MM.1S (cell line): ENCODE measurements around the gene CD248.

Source experiments
- DNase-seq: peaks from one replicate; pipeline ENCODE4 v3.0.0-alpha.2; 2015
- H2AFZ ChIP-seq: fragments of 300-600 bp; sonication (generic); 2 replicates; pipeline ENCODE4 v1.6.0; 2016; ENCODE audit warnings: antibody characterized with exemption, low read length
- H3F3A ChIP-seq: fragments of 300-600 bp; sonication (generic); 2 replicates; pipeline ENCODE4 v1.6.1; 2016; ENCODE audit warnings: mild to moderate bottlenecking, antibody characterized with exemption, low read length, moderate library complexity, mixed read lengths; ENCODE audit not compliant: insufficient read depth
- H3K27ac ChIP-seq: fragments of 300-600 bp; sonication (generic); 2 replicates; pipeline ENCODE4 v1.5.1; 2016; ENCODE audit warnings: mild to moderate bottlenecking, low read length
- H3K27me3 ChIP-seq: fragments of 300-600 bp; sonication (generic); replicated peaks from 2 replicates; pipeline ENCODE4 v1.6.0; 2016; ENCODE audit warnings: low read length; ENCODE audit not compliant: insufficient read depth
- H3K36me3 ChIP-seq: fragments of 300-600 bp; sonication (generic); replicated peaks from 2 replicates; pipeline ENCODE4 v1.6.1; 2016; ENCODE audit warnings: mild to moderate bottlenecking, low read length, mixed read lengths; ENCODE audit not compliant: insufficient read depth
- H3K4me1 ChIP-seq: fragments of 300-600 bp; sonication (generic); 2 replicates; pipeline ENCODE4 v1.6.1; 2016; ENCODE audit warnings: low read length, mixed read lengths
- H3K4me2 ChIP-seq: fragments of 300-600 bp; sonication (generic); 2 replicates; pipeline ENCODE4 v1.6.0; 2016; ENCODE audit warnings: low read depth, low read length
- H3K4me3 ChIP-seq: fragments of 300-600 bp; sonication (generic); 2 replicates; pipeline ENCODE4 v1.5.1; 2016; ENCODE audit warnings: low read length, mixed read lengths
- H3K79me2 ChIP-seq: fragments of 300-600 bp; sonication (generic); 2 replicates; pipeline ENCODE4 v1.6.1; 2016; ENCODE audit warnings: mixed run types, low read length, mixed read lengths
- H3K9ac ChIP-seq: fragments of 300-600 bp; sonication (generic); 2 replicates; pipeline ENCODE4 v1.6.1; 2016; ENCODE audit warnings: low read length, mixed read lengths
- H3K9me2 ChIP-seq: fragments of 300-600 bp; sonication (generic); replicated peaks from 2 replicates; pipeline ENCODE4 v1.6.1; 2016; ENCODE audit warnings: mild to moderate bottlenecking, low read length, mixed read lengths; ENCODE audit not compliant: insufficient read depth
- H3K9me3 ChIP-seq: fragments of 300-600 bp; sonication (generic); replicated peaks from 2 replicates; pipeline ENCODE4 v1.6.1; 2016; ENCODE audit warnings: mild to moderate bottlenecking, low read length, mixed read lengths; ENCODE audit not compliant: insufficient read depth
- H4K20me1 ChIP-seq: fragments of 300-600 bp; sonication (generic); 2 replicates; pipeline ENCODE4 v1.6.1; 2016; ENCODE audit warnings: mild to moderate bottlenecking, low read length, moderate library complexity, mixed read lengths; ENCODE audit not compliant: insufficient read depth
- CTCF ChIP-seq: fragments of 300-600 bp; sonication (generic); IDR thresholded peaks from 2 replicates; pipeline ENCODE4 v1.5.1; 2016; ENCODE audit warnings: antibody characterized with exemption, low read length, mixed read lengths
- EZH2 ChIP-seq: fragments of 300-600 bp; sonication (generic); optimal IDR thresholded peaks from 2 replicates; pipeline ENCODE3; 2017; ENCODE audit warnings: low read depth, mild to moderate bottlenecking, antibody characterized with exemption, low read length, mixed read lengths
- EZH2phosphoT487 ChIP-seq: fragments of 300-600 bp; sonication (generic); IDR thresholded peaks from 2 replicates; pipeline ENCODE4 v1.6.1; 2018; ENCODE audit warnings: antibody characterized with exemption, low read length

CD248 gene

GRCh38 chr11:66309475-66309874 is 7.4 kb downstream of the CD248 start:
- Histone ChIP-seq H3K4me2 (no peak overlapping the region), H3K27ac (no peak overlapping the region), H3K4me3 (no peak overlapping the region), H3K79me2 (no peaks in the 10 kb centered on the region), H2AFZ (no peak overlapping the region), H3K9me3 (no peaks in the 10 kb centered on the region), H3K9me2 (no peaks in the 10 kb centered on the region), H3K9ac (no peak overlapping the region), H3F3A (no peaks in the 10 kb centered on the region), H3K27me3 (peaks cover 72% of the 10 kb centered on the region), H4K20me1 (no peaks in the 10 kb centered on the region), H3K36me3 (no peaks in the 10 kb centered on the region), H3K4me1 (no peaks in the 10 kb centered on the region)
- TF ChIP-seq EZH2phosphoT487, result no peak
- TF ChIP-seq EZH2, result no peak
- TF ChIP-seq CTCF, result no peak
- DNase-seq, result no peak

- H3K4me1 ChIP-seq, result no peaks in the 10 kb centered on the region
- no peaks in the 10 kb centered on the region for H3K36me3 ChIP-seq
- no peak for DNase-seq
- TF ChIP-seq CTCF (no peak), EZH2phosphoT487 (no peak)
- H3K27me3 ChIP-seq, result peaks cover 61% of the 10 kb centered on the region
- no peak overlapping the region for H3K4me3 ChIP-seq
- H3K79me2 ChIP-seq, result no peaks in the 10 kb centered on the region
- no peaks in the 10 kb centered on the region for H4K20me1 ChIP-seq
- no peaks in the 10 kb centered on the region for H3K9me2 ChIP-seq
- no peak overlapping the region for H2AFZ ChIP-seq
- no peak overlapping the region for H3K4me2 ChIP-seq
- no peak overlapping the region for H3K9ac ChIP-seq
- no peak overlapping the region for H3K27ac ChIP-seq
- H3F3A ChIP-seq, result no peaks in the 10 kb centered on the region
- H3K9me3 ChIP-seq, result no peaks in the 10 kb centered on the region
Measured at GRCh38 chr11:66302656-66303055, 14.2 kb downstream of the CD248 start.

GRCh38 chr11:66299186-66299585 is 17.7 kb downstream of the CD248 start:
- TF ChIP-seq EZH2 (no peak), CTCF (no peak), EZH2phosphoT487 (no peak)
- no peaks in the 10 kb centered on the region for H3K9me2 ChIP-seq

GRCh38 chr11:66297610-66298009 is 19.2 kb downstream of the CD248 start:
- TF ChIP-seq EZH2 (no peak), EZH2phosphoT487 (no peak), CTCF (no peak)
- Histone ChIP-seq H3K36me3 (no peaks in the 10 kb centered on the region), H3K4me2 (no peak overlapping the region), H3K9me3 (no peaks in the 10 kb centered on the region), H3K4me1 (no peaks in the 10 kb centered on the region), H2AFZ (no peak overlapping the region), H3K79me2 (no peaks in the 10 kb centered on the region), H4K20me1 (no peaks in the 10 kb centered on the region), H3K4me3 (no peak overlapping the region), H3K9me2 (no peaks in the 10 kb centered on the region), H3F3A (no peaks in the 10 kb centered on the region), H3K27me3 (peaks cover 64% of the 10 kb centered on the region), H3K9ac (no peak overlapping the region), H3K27ac (no peak overlapping the region)
- no peak for DNase-seq

More at GRCh38 chr11:66299186-66299585, 17.7 kb downstream of the CD248 start:
- no peaks in the 10 kb centered on the region for H3K36me3 ChIP-seq
- no peak overlapping the region for H3K9ac ChIP-seq
- no peak for DNase-seq
- no peaks in the 10 kb centered on the region for H3K4me1 ChIP-seq
- peaks cover 52% of the 10 kb centered on the region for H3K27me3 ChIP-seq
- no peak overlapping the region for H3K4me2 ChIP-seq
- H3F3A ChIP-seq, result no peaks in the 10 kb centered on the region
- H3K27ac ChIP-seq, result no peak overlapping the region
- H3K9me3 ChIP-seq, result no peaks in the 10 kb centered on the region
- H3K4me3 ChIP-seq, result no peak overlapping the region
- H3K79me2 ChIP-seq, result no peaks in the 10 kb centered on the region
- H4K20me1 ChIP-seq, result no peaks in the 10 kb centered on the region
- H2AFZ ChIP-seq, result no peak overlapping the region
